WTC11 (cell line): Measurements from ENCODE around the gene GPR176.

Experiments used
- FOXJ3 ChIP-seq: sonication (generic); formaldehyde crosslinking; IDR thresholded peaks from 2 replicates; pipeline ENCODE4 v1.9.0; 2021; ENCODE audit warnings: missing genetic modification reagents, mild to moderate bottlenecking, borderline replicate concordance
- TF ChIP-seq, protein P1 (sequence below): fragments of 200-600 bp; IDR thresholded peaks from 2 replicates; pipeline ENCODE4 v1.8.0; 2022; ENCODE audit warnings: antibody characterized with exemption

GRCh38 chr15:39869858-39870515 is 50.1 kb downstream of the GPR176 start:
- TF ChIP-seq, protein P1, sequence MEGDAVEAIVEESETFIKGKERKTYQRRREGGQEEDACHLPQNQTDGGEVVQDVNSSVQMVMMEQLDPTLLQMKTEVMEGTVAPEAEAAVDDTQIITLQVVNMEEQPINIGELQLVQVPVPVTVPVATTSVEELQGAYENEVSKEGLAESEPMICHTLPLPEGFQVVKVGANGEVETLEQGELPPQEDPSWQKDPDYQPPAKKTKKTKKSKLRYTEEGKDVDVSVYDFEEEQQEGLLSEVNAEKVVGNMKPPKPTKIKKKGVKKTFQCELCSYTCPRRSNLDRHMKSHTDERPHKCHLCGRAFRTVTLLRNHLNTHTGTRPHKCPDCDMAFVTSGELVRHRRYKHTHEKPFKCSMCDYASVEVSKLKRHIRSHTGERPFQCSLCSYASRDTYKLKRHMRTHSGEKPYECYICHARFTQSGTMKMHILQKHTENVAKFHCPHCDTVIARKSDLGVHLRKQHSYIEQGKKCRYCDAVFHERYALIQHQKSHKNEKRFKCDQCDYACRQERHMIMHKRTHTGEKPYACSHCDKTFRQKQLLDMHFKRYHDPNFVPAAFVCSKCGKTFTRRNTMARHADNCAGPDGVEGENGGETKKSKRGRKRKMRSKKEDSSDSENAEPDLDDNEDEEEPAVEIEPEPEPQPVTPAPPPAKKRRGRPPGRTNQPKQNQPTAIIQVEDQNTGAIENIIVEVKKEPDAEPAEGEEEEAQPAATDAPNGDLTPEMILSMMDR: no peak
- TF ChIP-seq FOXJ3: no peak
